HL-60 (cell line): ENCODE results near the gene SYT12.

Source experiments
- DNase-seq, 2 experiments: peaks; one replicate each; pipeline ENCODE4 v3.0.0-alpha.2; 2010 to 2020; ENCODE audit warnings: low read depth in 1 of 2, low spot score in 1 of 2
- H3K27ac ChIP-seq: fragments of 250-450 bp; sonication (Bioruptor Pico); replicated peaks from 2 replicates; pipeline ENCODE4 v1.5.1; 2020; ENCODE audit warnings: mild to moderate bottlenecking, moderate library complexity
- H3K27me3 ChIP-seq: fragments of 250-450 bp; sonication (Bioruptor Pico); 2 replicates; pipeline ENCODE4 v1.5.1; 2021; ENCODE audit warnings: mild to moderate bottlenecking, moderate library complexity; ENCODE audit not compliant: insufficient read depth, poor library complexity, severe bottlenecking
- H3K4me3 ChIP-seq: replicated peaks from 2 replicates; pipeline ENCODE4 v1.5.1; 2011; ENCODE audit warnings: mild to moderate bottlenecking, control low read depth, low read length; ENCODE audit not compliant: insufficient read depth
- GABPA ChIP-seq: IDR thresholded peaks from 2 replicates; pipeline ENCODE4 v1.6.1; 2012; ENCODE audit warnings: low read depth
- POLR2AphosphoS5 ChIP-seq: IDR thresholded peaks from 2 replicates; pipeline ENCODE4 v1.6.1; 2012; ENCODE audit warnings: low read depth
- SPI1 ChIP-seq: IDR thresholded peaks from 2 replicates; pipeline ENCODE4 v1.6.1; 2012; ENCODE audit warnings: low read depth, mild to moderate bottlenecking, borderline replicate concordance
- TF ChIP-seq, protein P1 (sequence below): IDR thresholded peaks from one replicate; pipeline ENCODE4 v1.5.1; 2011; ENCODE audit warnings: low read length, control low read depth, inconsistent platforms; ENCODE audit not compliant: insufficient read depth
- TF ChIP-seq, protein P2 (sequence below): IDR thresholded peaks from 2 replicates; pipeline ENCODE4 v1.6.1; 2012; ENCODE audit warnings: low read depth; ENCODE audit not compliant: insufficient replicate concordance

The SYT12 gene

DNA sequence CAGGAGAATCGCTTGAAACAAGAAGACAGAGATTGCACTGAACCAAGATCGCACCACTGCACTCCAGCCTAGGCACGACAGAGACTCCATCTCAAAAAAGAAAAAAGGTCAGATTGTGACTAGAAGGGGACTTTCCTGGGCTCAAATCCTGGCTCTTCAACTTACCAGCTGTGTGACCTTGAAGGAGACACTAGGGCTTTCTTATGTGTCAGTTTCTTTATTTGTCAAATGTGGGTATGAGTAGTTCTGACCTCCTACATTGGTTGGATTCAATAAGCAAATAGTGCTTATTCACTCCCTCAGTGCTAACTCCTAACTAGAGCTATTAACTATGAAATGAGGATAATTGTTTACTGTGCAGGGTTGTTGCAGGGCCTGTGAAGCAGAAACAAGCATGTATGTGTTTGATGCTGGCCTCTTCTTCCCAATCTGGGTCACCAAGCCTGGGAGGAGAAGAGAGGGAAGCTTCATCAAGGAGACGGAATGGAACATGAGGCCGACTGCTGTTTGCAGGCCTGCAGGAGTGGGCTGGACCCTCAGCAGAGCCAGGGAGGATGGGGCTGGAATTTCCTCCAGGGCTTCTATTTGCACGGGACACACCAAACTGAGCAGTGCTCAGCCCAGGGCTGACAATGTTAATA, 56.3 kb downstream of the SYT12 start:
- no peak for DNase-seq
- TF ChIP-seq, protein P1, sequence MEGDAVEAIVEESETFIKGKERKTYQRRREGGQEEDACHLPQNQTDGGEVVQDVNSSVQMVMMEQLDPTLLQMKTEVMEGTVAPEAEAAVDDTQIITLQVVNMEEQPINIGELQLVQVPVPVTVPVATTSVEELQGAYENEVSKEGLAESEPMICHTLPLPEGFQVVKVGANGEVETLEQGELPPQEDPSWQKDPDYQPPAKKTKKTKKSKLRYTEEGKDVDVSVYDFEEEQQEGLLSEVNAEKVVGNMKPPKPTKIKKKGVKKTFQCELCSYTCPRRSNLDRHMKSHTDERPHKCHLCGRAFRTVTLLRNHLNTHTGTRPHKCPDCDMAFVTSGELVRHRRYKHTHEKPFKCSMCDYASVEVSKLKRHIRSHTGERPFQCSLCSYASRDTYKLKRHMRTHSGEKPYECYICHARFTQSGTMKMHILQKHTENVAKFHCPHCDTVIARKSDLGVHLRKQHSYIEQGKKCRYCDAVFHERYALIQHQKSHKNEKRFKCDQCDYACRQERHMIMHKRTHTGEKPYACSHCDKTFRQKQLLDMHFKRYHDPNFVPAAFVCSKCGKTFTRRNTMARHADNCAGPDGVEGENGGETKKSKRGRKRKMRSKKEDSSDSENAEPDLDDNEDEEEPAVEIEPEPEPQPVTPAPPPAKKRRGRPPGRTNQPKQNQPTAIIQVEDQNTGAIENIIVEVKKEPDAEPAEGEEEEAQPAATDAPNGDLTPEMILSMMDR: no peak
- TF ChIP-seq SPI1 (no peak), POLR2AphosphoS5 (no peak), GABPA (no peak)
- TF ChIP-seq, protein P2, sequence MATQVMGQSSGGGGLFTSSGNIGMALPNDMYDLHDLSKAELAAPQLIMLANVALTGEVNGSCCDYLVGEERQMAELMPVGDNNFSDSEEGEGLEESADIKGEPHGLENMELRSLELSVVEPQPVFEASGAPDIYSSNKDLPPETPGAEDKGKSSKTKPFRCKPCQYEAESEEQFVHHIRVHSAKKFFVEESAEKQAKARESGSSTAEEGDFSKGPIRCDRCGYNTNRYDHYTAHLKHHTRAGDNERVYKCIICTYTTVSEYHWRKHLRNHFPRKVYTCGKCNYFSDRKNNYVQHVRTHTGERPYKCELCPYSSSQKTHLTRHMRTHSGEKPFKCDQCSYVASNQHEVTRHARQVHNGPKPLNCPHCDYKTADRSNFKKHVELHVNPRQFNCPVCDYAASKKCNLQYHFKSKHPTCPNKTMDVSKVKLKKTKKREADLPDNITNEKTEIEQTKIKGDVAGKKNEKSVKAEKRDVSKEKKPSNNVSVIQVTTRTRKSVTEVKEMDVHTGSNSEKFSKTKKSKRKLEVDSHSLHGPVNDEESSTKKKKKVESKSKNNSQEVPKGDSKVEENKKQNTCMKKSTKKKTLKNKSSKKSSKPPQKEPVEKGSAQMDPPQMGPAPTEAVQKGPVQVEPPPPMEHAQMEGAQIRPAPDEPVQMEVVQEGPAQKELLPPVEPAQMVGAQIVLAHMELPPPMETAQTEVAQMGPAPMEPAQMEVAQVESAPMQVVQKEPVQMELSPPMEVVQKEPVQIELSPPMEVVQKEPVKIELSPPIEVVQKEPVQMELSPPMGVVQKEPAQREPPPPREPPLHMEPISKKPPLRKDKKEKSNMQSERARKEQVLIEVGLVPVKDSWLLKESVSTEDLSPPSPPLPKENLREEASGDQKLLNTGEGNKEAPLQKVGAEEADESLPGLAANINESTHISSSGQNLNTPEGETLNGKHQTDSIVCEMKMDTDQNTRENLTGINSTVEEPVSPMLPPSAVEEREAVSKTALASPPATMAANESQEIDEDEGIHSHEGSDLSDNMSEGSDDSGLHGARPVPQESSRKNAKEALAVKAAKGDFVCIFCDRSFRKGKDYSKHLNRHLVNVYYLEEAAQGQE: no peak
- Histone ChIP-seq H3K4me3 (no peak overlapping the region), H3K27ac (no peak overlapping the region), H3K27me3 (no peaks in the 10 kb centered on the region)

DNA sequence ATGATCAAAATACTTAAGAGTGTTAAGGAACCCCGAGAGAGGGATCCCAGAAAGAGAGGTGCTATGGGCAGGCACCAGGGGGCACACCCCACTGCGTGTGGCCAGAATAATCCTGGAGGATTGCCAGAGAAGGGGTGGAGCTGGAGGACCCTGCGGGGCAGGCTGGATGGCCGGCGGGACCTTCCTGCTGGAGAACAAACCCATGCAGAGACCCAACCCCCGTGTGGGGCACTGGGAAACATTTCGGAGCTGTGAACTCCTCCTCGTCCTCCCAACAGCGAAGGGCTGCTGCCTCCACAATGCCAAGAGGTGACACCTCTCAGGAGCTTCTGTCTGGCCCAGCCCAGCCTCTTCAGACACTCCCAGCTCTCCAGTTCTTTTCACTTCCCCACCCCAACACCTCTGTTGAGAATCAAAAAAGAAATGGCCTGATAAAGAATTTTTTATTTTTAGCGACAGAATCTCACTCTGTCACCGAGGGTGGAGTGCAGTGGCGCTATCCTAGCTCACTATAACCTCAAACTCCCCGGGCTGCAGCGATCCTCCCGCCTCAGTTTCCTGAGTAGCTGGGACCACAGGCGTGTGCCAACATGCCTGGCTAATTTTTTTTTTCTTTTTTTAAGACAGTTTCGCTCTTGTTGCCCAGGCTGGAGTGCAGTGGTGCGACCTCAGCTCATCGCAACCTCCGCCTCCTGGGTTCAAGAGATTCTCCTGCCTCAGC, 59.3 kb downstream of the SYT12 start:
- H3K4me3 ChIP-seq: no peak overlapping the region
- TF ChIP-seq SPI1 (no peak), GABPA (no peak), POLR2AphosphoS5 (no peak)
- TF ChIP-seq, protein P1: no peak
- TF ChIP-seq, protein P2: no peak
- H3K27me3 ChIP-seq: no peaks in the 10 kb centered on the region
- DNase-seq: peak in 1 of 2 experiments; percentile 29
- no peak overlapping the region for H3K27ac ChIP-seq

DNA sequence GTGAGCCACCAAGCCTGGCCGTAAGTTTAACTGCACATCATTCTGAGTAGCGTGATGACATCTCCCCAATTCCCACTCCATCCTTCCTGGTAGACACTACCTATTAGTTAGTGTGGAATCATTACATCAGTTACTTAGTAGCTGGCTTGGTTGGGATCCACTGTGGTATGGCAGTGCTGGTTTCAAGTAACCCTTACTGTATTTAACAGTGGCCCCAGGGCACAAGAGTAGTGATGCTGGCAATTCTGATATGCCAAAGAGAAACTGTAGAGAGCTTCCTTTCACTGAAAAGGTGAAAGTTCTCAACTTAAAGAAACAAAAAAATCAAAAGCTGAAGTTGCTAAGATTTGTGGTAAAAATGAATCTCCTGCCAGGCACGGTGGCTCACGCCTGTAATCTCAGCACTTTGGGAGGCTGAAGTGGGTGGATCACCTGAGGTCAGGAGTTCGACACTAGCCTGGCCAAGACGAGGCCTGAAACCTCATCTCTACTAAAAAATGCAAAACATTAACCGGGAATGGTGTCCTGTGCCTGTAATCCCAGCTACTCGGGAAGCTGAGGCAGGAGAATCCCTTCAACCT, 60.9 kb downstream of the SYT12 start:
- H3K4me3 ChIP-seq: no peak overlapping the region
- TF ChIP-seq, protein P2: no peak
- TF ChIP-seq SPI1: no peak
- no peak for TF ChIP-seq POLR2AphosphoS5
- no peak for TF ChIP-seq GABPA
- TF ChIP-seq, protein P1: no peak
- no peak for DNase-seq
- H3K27ac ChIP-seq: no peak overlapping the region
- H3K27me3 ChIP-seq: no peaks in the 10 kb centered on the region
